GM18873 (cell line): ENCODE data around the gene VEGFA.

Source experiments
- ATAC-seq: cut with Tn5 transposase; IDR thresholded peaks from one replicate; pipeline ENCODE4 v1.9.1; 2021; ENCODE audit warnings: mild to moderate bottlenecking, moderate library complexity, moderate number of reproducible peaks; ENCODE audit not compliant: unreplicated experiment, low FRiP score

Gene VEGFA

DNA sequence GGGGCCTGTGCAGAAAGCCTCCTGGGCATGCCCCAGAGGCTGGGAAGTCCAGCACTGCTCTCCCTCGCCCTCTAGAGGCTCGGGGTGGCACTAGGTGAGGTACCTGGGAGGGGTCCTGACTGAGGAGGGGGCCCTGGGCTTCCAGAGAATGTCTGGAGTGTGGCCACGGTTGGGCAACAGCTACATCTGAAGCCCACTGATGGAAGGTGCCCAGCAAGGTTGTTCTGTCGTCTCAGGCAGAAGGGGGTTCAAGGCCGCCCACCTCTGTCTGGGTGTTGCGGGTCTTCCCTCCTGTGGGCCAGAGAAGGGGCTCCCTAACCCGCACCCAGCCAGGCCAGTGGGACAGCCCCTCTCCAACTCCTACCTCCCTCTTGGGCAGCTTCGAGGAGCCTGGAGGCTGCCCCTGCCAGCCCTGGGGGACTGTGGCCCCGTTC is 11.4 kb upstream of the VEGFA start:
- ATAC-seq: no peak

DNA sequence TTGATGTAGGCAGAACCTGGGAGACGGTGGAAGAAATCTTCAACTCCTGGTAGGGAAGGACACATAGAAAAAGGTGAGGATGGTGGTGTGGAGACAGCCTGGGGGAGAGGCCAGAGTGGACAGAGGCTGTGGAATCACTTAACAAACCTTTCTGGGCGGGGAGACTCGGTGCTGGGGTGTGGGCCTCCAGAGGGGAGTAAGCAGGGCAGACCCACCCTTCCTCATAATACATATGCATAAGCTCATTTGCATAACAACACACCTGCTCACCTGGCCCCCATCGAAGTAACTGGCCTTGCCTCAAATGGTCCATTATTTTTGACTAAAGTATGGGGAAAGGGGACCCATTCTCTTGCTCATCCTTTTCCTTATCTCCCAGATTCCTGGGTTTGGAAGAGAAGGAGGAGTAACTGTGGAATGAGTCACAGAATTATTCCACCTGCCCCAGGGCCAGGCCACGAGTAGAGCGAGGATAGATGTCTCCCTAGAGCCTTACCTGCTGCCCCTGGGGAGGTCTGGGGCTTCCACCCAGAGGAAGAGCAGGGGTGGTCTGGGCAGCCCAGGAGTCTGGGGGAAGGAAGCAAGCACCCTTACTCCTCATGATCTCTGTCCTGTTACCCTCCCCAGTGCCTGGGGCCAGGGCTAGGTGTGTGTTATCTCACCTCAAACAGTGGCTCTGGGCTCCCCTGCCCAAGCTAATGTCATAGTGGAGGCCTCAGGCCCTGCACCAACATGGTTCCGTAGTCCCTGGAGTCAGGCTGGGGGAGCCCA is 10.7 kb upstream of the VEGFA start:
- no peak for ATAC-seq

DNA sequence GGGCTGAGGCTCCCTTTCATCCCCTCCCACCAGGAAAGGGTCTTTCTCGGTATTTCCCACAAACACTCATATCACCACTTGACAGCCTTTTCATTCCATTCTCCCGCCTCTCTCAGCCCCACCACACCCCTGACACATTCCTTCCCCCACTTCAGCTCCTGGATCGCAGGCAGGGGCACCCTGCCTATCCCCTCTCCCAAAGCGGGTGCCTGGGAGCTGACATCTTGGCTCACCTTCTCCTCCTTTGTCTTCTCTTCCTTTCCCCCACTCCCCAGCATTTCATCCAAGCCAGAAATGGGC is 10.2 kb upstream of the VEGFA start:
- ATAC-seq: no peak

DNA sequence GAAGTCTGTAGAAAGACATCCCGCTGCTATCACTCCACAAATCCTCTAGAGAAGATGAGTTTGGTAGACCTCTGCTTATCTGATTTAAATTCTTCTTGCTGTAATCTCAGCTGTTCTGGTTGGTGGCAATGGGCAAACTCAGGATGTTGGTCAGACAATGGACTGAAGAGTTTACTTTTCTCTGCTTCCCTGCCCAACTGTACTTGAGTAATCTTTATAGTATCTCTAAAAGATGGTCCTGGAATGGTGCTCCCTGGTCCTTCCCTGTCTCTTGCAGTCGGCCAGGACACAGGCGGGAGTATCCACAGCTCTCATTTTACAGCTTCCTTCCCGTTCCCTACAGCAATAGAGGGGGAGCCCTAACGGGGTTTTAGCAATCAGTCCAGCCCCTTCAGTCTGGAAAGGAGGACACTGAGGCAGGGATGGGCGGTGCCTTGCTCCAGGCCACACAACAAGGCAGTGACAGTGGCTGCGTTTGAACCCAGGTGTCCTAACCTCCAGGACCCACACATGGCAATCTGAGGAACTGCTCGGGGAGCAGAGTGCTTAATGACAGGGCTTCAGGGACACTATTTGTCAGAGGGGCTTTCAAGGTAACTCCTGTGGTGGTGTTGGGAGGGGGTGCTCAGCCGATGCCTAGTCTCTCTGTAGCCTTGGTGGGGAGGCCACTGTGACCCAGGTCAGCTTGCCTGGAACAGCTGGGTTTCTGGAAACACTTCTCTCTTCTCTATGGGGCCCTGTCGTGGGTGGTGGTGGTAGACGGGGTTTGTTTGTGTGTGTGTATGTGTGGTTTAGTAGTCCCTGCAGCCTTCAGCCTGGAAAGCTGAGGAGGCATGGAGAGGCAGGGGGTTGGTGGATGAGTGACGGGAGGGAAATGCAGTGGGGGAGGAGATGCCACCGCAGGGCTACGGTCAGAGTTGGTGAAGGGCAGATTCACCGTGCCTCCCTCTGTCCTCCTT is 9.5 kb upstream of the VEGFA start:
- ATAC-seq: no peak

DNA sequence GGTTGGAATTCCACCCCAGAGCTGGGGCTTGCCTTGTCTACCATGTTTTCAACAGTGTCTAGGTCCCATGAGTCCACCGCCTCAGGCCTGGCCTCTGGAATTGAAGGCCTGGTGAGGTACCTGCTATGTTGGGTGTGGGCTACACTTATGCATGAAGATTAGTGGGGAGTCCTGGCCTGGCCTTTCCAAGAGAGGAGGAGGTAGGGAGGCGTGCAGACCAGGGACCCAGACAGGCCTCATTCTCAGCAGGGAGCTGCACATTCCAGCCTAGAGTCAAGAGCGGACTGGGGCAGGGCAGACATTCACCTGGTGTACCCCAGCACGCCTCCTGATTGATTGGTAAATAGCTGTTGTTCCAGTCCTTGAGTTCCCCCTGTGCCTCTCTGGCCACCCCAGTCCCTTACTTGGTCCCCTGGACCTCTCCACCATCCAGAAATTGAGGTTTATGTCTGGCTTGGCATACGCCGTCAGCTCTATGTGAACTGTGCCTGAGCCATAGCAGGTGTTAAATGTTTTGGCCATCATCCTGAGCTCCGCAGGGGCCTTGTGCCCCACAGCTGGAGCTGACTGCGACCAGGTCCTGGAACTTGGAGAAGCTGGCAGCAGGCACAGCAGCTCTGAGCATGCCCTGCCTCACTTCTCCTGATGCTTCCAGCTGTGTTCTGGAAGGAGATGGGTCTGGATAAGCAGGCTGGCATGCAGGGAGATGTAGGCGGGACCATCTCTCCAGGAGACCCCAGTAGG is 8.2 kb upstream of the VEGFA start:
- ATAC-seq: no peak

DNA sequence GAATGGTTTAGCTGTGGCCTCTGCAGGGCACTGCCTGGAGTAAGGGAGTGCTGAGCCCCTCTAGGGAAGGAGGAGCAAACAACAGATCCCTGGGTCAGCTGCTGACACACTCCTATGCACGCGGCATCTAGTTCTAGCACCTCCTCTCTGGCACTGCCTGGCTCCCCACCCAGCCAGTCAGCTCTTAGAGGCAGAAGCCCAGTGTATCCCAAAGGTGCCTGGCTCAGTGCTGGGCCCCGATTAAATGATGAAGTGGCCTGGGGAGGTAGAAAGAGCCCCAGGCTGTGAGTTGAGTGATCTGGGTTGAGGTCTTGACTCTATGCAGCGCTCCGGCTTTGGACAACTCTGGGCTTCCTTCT is 7.6 kb upstream of the VEGFA start:
- ATAC-seq: no peak

DNA sequence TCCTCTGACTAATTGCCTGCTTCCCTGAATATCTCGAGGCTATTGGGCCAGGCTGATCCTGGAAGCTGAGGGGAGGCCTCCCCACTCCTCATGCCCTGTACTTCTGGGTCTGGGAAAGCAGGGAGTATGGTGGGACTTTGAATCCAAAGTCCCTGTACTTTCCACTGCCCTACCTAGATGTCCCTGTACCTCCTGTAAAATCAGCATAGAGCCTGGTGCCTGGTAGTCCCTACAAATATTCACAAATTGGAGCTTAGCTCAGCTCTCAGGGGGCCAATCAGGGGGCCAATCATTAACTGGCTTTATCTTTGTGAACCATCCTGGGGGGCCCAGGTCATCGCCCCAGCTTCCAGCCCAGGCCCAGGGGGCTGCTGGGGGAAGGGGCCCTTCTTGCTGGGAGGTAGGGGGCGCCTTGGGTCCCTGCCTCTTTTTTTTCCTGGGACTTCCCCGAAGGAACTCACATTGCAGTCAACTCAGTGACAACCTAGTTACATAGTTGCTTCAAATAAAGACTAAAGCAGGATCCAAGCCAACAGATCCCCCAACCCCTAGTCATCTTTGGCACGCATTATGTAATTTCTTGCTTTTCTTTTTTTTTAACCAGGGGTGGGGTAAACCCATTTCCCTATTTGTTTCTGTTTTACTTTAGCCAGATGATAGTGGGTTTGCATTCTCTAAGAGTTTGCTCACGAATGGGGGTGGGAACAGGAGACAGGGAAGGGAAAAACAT is 6.9 kb upstream of the VEGFA start:
- ATAC-seq: no peak

DNA sequence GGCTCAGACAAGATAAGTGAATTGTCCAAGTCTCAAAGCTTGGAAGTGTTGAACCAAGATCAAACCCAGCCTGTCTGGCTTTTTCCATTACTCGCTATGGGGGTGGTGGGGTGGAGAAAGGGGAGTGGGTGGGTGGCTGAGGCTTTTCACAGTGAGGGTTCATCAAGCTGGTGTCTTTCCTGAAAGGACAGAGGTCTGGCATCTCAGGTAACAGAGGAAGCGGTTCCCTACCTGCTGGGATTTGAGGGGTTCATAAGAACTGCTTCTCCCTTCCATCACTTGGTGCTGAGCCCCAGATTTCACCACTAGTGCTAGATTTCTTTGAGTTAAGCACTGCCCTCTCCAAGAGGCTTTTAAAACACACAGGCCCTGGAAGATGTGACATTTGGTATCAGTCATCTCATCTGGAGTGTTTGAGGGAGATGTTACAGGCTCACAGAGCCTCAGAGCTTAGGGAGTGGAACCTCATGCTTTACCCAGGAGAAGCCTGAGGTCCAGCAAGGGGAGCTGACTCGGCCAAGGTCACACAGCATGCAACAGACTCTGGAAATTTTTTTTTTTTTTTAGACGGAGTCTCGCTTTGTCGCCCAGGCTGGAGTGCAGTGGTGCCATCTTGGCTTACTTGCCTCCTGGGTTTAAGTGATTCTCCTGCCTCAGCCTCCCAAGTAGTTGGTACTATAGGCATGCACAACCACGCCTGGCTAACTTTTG is 6.0 kb upstream of the VEGFA start:
- no peak for ATAC-seq

DNA sequence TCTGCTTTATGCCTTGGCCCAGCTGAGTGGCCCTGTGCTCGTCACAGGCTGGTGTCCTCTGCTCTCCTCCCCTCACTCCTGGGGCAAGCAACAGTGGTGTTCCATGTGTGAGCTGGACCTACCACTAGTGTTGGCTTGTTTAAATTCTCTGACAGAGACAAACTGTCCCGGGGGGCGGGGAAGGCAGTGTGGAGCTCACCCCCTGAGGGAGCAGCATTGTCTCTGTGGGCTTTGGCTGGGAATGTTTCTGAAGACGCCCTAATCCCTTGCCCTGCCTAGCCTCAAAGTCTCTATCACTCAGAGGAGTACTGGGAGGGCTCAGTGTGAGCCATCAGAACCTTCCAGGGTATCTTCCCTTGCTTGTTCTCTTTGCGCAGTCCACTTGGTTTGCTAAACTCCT is 5.2 kb upstream of the VEGFA start:
- ATAC-seq: no peak

DNA sequence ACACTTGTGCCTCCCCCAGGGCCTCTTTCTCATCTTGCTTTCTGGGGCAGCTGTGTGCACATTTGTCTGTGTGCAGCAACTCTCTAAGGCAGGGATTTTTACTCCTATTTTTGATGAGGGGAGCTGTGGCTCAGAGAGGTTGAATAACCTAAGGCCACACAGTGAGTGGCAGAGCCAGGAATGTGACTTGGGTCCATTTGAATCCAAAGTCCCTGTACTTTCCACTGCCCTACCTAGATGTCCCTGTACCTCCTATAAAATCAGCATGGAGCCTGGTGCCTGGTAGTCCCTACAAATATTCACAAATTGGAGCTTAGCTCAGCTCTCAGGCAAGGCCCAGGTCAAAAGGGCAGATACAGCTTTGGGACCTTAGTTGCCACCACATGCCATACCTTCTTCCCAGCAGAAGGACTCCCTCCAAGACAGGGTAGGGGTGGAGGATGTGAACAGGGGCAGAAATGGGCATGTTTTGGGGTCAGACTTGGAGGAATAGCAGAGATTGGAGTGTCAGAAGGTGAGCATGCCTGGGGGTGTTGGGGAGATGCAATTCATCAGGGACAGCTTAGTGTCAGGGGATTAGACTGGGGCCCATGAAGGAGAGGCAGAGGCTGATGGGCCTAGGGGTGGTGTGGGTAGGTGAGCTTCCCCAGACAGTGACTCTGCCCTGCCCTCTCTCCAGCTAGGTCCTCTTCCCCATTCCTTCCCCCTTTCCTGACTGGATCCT is 4.1 kb upstream of the VEGFA start:
- ATAC-seq: no peak

DNA sequence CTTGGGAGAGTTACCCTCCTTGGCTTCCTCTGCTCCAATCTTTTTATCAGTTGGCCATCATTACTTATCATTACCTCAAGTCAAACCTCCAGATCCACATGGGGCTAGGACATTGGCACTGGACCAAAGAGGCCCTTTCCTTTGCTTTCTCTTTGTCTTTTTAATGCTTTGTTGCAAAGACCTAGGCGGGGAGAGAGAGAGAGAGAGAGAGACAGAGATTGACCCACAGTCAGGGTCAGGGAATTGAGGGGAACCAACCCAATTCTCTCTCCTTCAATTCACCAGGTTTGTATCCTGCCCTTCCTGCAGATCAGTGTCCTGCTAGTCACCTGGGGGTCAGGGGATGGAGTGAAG is 3.5 kb upstream of the VEGFA start:
- ATAC-seq: no peak

DNA sequence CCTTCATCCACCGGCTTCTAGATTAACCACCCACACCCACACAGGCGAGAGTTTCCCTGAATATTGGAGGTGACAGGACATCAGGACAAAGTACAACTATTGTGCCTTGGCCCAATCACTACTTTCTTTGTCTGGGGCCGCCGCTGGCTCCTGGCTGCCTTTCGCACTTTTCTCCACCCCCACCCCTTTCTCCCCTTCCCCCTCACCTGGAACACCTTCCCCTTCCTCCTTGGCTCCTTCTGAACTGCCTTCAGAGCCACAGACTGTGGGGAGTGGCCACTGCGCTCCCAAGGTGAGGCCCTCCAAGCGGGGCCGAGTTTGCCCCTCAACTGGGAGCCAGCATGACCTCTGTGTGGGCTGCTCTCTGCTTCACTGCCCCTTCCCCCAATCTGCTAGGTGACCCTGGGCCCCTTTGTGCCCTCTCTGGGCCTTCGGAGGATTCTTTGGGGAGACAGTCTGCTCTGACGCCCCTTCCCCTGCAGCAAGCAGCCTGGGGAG is 3.0 kb upstream of the VEGFA start:
- no peak for ATAC-seq

DNA sequence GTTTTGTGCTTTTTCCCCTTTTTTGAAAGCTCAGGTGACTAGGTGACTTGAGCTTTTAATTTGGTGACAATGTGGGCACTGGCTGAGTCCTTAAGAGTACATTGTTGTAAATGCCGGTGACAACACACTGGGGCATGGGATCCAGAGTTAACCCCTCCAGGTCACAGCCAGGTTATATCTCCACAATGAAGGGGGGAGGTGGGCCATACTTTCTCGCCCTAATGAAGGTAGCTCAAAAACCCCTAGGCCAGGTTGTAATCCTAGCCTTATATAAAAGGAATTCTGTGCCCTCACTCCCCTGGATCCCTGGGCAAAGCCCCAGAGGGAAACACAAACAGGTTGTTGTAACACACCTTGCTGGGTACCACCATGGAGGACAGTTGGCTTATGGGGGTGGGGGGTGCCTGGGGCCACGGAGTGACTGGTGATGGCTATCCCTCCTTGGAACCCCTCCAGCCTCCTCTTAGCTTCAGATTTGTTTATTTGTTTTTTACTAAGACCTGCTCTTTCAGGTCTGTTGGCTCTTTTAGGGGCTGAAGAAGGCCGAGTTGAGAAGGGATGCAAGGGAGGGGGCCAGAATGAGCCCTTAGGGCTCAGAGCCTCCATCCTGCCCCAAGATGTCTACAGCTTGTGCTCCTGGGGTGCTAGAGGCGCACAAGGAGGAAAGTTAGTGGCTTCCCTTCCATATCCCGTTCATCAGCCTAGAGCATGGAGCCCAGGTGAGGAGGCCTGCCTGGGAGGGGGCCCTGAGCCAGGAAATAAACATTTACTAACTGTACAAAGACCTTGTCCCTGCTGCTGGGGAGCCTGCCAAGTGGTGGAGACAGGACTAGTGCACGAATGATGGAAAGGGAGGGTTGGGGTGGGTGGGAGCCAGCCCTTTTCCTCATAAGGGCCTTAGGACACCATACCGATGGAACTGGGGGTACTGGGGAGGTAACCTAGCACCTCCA is 2.2 kb upstream of the VEGFA start:
- no peak for ATAC-seq

DNA sequence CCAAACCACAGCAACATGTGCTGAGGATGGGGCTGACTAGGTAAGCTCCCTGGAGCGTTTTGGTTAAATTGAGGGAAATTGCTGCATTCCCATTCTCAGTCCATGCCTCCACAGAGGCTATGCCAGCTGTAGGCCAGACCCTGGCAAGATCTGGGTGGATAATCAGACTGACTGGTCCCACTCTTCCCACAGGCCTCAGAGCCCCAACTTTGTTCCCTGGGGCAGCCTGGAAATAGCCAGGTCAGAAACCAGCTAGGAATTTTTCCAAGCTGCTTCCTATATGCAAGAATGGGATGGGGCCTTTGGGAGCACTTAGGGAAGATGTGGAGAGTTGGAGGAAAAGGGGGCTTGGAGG is 1.5 kb upstream of the VEGFA start:
- ATAC-seq: no peak

DNA sequence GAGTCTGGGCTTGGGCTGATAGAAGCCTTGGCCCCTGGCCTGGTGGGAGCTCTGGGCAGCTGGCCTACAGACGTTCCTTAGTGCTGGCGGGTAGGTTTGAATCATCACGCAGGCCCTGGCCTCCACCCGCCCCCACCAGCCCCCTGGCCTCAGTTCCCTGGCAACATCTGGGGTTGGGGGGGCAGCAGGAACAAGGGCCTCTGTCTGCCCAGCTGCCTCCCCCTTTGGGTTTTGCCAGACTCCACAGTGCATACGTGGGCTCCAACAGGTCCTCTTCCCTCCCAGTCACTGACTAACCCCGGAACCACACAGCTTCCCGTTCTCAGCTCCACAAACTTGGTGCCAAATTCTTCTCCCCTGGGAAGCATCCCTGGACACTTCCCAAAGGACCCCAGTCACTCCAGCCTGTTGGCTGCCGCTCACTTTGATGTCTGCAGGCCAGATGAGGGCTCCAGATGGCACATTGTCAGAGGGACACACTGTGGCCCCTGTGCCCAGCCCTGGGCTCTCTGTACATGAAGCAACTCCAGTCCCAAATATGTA is 957 bp upstream of the VEGFA start:
- no peak for ATAC-seq

DNA sequence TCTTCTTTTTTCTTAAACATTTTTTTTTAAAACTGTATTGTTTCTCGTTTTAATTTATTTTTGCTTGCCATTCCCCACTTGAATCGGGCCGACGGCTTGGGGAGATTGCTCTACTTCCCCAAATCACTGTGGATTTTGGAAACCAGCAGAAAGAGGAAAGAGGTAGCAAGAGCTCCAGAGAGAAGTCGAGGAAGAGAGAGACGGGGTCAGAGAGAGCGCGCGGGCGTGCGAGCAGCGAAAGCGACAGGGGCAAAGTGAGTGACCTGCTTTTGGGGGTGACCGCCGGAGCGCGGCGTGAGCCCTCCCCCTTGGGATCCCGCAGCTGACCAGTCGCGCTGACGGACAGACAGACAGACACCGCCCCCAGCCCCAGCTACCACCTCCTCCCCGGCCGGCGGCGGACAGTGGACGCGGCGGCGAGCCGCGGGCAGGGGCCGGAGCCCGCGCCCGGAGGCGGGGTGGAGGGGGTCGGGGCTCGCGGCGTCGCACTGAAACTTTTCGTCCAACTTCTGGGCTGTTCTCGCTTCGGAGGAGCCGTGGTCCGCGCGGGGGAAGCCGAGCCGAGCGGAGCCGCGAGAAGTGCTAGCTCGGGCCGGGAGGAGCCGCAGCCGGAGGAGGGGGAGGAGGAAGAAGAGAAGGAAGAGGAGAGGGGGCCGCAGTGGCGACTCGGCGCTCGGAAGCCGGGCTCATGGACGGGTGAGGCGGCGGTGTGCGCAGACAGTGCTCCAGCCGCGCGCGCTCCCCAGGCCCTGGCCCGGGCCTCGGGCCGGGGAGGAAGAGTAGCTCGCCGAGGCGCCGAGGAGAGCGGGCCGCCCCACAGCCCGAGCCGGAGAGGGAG is 580 bp downstream of the VEGFA start:
- no peak for ATAC-seq

DNA sequence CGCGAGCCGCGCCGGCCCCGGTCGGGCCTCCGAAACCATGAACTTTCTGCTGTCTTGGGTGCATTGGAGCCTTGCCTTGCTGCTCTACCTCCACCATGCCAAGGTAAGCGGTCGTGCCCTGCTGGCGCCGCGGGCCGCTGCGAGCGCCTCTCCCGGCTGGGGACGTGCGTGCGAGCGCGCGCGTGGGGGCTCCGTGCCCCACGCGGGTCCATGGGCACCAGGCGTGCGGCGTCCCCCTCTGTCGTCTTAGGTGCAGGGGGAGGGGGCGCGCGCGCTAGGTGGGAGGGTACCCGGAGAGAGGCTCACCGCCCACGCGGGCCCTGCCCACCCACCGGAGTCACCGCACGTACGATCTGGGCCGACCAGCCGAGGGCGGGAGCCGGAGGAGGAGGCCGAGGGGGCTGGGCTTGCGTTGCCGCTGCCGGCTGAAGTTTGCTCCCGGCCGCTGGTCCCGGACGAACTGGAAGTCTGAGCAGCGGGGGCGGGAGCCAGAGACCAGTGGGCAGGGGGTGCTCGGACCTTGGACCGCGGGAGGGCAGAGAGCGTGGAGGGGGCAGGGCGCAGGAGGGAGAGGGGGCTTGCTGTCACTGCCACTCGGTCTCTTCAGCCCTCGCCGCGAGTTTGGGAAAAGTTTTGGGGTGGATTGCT is 1.3 kb downstream of the VEGFA start:
- no peak for ATAC-seq
